ACC112 (cell line): Measurements from ENCODE around the gene CD44.

ENCODE experiments used
- H2AFZ ChIP-seq: fragments of 200-600 bp; sonication (generic); one replicate; pipeline ENCODE4 v1.6.0; 2017; ENCODE audit warnings: antibody characterized with exemption, low read length; ENCODE audit not compliant: unreplicated experiment
- H3K27ac ChIP-seq: fragments of 200-600 bp; sonication (generic); 2 replicates; pipeline ENCODE4 v1.5.1; 2014; ENCODE audit warnings: low read depth, mild to moderate bottlenecking, antibody characterized with exemption, low read length, moderate library complexity
- H3K27me3 ChIP-seq: fragments of 200-600 bp; sonication (generic); 2 replicates; pipeline ENCODE4 v1.6.1; 2014; ENCODE audit warnings: mild to moderate bottlenecking, antibody characterized with exemption, low read length, moderate library complexity, mixed read lengths; ENCODE audit not compliant: insufficient read depth
- H3K36me3 ChIP-seq: fragments of 200-600 bp; sonication (generic); 2 replicates; pipeline ENCODE4 v1.6.1; 2016; ENCODE audit warnings: mild to moderate bottlenecking, antibody characterized with exemption, low read length, moderate library complexity, mixed read lengths; ENCODE audit not compliant: insufficient read depth
- H3K4me1 ChIP-seq: fragments of 200-600 bp; sonication (generic); one replicate; pipeline ENCODE4 v1.6.1; 2016; ENCODE audit warnings: low read length, mixed read lengths; ENCODE audit not compliant: insufficient read depth, unreplicated experiment, control insufficient read depth
- H3K4me3 ChIP-seq: fragments of 200-600 bp; sonication (generic); 2 replicates; pipeline ENCODE4 v1.5.1; 2014; ENCODE audit warnings: mild to moderate bottlenecking, low read depth, low read length
- H3K79me2 ChIP-seq: fragments of 200-600 bp; sonication (generic); one replicate; pipeline ENCODE4 v1.6.0; 2016; ENCODE audit warnings: low read length; ENCODE audit not compliant: control insufficient read depth, unreplicated experiment, insufficient read depth

The CD44 gene

DNA sequence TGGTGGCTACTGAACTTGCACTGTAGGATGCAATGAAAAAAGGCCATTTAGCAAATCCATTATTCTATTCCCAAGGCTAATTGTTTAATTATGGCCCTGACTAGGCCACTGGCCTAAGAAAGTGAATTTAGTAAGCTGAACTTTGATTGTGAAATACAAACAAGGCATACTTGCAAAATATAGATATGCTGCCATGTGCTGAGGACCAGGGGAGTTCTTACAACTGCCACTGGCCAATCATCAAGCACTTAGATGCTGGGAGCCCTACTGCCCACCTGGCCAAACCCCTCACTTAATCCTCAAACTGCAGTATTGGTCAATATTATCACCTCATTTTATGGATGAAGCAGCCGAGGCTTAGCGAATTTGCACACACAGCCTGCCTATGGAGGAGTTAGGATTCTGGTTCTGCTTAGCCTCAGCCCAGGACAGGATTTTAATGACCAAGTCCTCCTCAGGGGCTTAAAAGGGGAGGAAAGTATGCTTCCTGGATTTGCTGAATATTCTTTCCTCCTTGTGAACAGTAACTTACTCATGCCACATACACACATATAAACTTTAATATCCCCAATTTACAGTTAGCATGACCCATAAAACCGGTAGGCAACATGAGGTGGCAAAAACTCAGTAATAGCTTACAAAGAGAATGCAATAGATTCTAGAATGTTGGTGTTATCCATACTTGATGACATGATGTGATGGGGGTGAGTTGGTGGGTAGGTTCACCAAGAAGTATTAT, 39.3 kb downstream of the CD44 start:
- no peaks in the 10 kb centered on the region for H3K27me3 ChIP-seq
- H3K4me1 ChIP-seq, result peaks cover 70% of the 10 kb centered on the region
- H3K27ac ChIP-seq, result peak overlapping the region; percentile 75
- peaks cover 86% of the 10 kb centered on the region for H3K79me2 ChIP-seq
- no peak overlapping the region for H3K4me3 ChIP-seq
- H3K36me3 ChIP-seq, result peaks cover 48% of the 10 kb centered on the region
- H2AFZ ChIP-seq, result no peak overlapping the region

DNA sequence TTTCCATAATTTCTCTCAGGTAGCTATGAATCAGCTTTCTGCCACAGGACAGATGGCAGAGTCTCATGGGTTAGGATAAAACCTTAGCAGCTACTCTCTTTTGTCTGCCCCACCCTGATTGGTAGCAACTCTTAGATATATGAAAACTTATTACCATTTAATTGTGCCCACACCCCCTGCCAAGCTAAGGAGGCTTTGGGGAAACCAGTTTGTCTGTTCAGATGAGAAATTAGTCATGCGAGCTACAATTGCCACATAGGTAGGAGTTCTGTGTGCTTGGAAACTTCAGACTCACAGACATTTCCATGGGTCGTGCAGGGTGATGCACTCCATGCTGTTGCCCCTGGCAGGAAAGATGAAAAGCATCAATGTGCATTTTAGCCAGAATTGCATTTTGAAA, 39.9 kb downstream of the CD44 start:
- Histone ChIP-seq H3K79me2 (peaks cover 85% of the 10 kb centered on the region), H3K36me3 (peaks cover 51% of the 10 kb centered on the region), H3K4me3 (no peak overlapping the region), H3K4me1 (peaks cover 63% of the 10 kb centered on the region), H3K27ac (peak overlapping the region; percentile 75), H2AFZ (no peak overlapping the region), H3K27me3 (no peaks in the 10 kb centered on the region)

DNA sequence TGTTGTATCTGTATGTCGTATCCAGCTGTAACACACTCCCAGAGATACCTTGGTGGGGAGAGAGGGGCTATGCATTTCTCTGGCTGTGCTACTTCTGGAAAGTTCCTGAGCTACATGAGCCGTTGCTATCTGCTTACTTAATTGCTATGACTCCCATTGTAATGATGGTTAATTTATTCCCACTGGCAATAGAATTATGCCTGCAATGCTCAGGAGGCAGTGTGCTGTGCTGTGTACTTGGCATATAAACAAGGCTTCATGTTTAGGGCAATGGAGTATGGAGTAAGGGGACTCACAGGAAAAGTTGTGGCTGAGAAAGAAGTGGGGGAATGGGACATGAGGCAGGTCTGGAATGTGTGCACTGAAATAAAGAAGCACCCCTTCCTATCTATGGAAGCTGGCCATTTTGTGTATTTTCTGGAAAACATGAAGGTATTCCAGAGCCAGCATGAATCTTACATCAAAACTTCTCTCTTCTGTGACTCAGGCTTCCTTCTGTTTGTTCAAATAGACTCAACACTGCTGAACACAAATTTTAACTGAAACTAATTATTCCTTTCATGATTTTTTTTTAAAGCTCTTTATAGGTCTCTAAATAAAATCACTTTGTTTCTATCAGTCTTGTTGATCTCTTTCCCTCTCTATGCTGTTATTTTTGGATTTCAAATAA, 40.6 kb downstream of the CD44 start:
- H3K79me2 ChIP-seq, result peaks cover 83% of the 10 kb centered on the region
- H3K4me1 ChIP-seq, result peaks cover 56% of the 10 kb centered on the region
- H3K36me3 ChIP-seq, result peaks cover 56% of the 10 kb centered on the region
- H3K27ac ChIP-seq, result peak overlapping the region; percentile 75
- no peaks in the 10 kb centered on the region for H3K27me3 ChIP-seq
- no peak overlapping the region for H2AFZ ChIP-seq
- peak overlapping the region; percentile 22; the same call in 1 of the 2 replicates for H3K4me3 ChIP-seq

GRCh38 chr11:35180317-35181233, 41.6 kb downstream of the CD44 start:
- Histone ChIP-seq H3K27me3 (no peaks in the 10 kb centered on the region), H3K79me2 (peaks cover 82% of the 10 kb centered on the region), H3K4me1 (peaks cover 51% of the 10 kb centered on the region), H3K4me3 (peak overlapping the region; percentile 22; the same call in 1 of the 2 replicates), H3K27ac (peak overlapping the region; percentile 75), H3K36me3 (peaks cover 61% of the 10 kb centered on the region), H2AFZ (no peak overlapping the region)

DNA sequence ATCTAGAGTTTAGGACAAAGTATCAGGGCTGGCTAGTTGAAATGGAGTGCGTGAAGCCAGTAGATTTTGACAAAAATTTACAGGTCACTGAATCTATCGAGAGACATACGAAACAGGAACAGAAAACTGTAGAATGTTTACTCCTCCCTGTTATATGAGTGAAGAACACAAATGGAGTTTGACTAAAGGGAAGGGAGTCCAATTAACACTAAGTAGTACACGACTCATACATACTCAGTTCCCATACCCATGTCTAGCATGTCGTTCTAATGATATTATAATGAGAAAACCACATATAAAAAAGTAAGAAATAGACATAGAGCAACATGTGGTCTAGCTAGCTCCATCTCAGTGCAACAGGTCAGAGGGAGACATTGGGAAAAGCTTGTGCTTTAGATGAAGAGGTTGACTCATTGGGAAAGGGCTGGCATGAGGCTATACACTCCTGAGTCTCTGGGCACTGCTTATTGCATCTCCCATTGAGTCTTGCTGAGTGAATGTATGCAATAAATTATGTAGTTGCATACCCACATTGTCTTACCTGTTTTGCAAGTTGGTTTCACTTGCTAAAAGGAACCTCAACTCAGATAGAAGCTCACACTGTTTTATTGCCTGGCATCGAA, 43.5 kb downstream of the CD44 start:
- Histone ChIP-seq H3K4me3 (no peak overlapping the region), H3K27me3 (no peaks in the 10 kb centered on the region), H3K4me1 (peaks cover 48% of the 10 kb centered on the region), H2AFZ (no peak overlapping the region), H3K27ac (no peak overlapping the region), H3K79me2 (peaks cover 76% of the 10 kb centered on the region), H3K36me3 (peaks cover 63% of the 10 kb centered on the region)

- H3K27me3 ChIP-seq, result no peaks in the 10 kb centered on the region
- peaks cover 62% of the 10 kb centered on the region for H3K36me3 ChIP-seq
- H3K27ac ChIP-seq, result peak overlapping the region; percentile 29; the same call in 1 of the 2 replicates
- H3K79me2 ChIP-seq, result peaks cover 75% of the 10 kb centered on the region
- peaks cover 38% of the 10 kb centered on the region for H3K4me1 ChIP-seq
- H3K4me3 ChIP-seq, result no peak overlapping the region
- H2AFZ ChIP-seq, result no peak overlapping the region
These were observed 44.5 kb downstream of the CD44 start for GRCh38 chr11:35183326-35183925.

- no peaks in the 10 kb centered on the region for H3K27me3 ChIP-seq
- no peak overlapping the region for H3K4me3 ChIP-seq
- H3K36me3 ChIP-seq, result peaks cover 73% of the 10 kb centered on the region
- no peak overlapping the region for H2AFZ ChIP-seq
- H3K4me1 ChIP-seq, result peaks cover 19% of the 10 kb centered on the region
- H3K79me2 ChIP-seq, result peaks cover 70% of the 10 kb centered on the region
- H3K27ac ChIP-seq, result peak overlapping the region; percentile 2; the same call in 1 of the 2 replicates
These were observed 46.7 kb downstream of the CD44 start for GRCh38 chr11:35185696-35186095.

DNA sequence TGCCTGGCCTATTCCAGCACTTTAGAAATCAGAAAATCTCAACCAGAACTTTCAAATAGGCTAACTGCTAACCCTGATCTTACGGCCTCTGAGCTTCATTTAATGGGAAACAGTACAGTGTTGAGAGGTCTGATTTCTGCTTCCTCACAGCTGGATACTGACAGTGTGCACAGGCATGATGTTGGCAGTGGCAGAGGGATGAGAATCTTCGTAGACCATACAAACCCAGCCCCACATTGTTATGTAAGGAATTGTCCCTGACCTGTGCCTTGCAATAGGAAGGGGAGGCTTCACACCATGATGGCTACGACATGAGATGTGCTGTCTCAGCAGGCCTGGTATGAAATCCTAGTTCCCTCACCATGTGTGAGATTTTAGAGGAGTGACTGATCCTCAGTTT, 49.0 kb downstream of the CD44 start:
- no peak overlapping the region for H2AFZ ChIP-seq
- peaks cover 33% of the 10 kb centered on the region for H3K4me1 ChIP-seq
- H3K4me3 ChIP-seq, result no peak overlapping the region
- H3K27ac ChIP-seq, result no peak overlapping the region
- peaks cover 75% of the 10 kb centered on the region for H3K79me2 ChIP-seq
- H3K36me3 ChIP-seq, result peaks cover 69% of the 10 kb centered on the region
- no peaks in the 10 kb centered on the region for H3K27me3 ChIP-seq

DNA sequence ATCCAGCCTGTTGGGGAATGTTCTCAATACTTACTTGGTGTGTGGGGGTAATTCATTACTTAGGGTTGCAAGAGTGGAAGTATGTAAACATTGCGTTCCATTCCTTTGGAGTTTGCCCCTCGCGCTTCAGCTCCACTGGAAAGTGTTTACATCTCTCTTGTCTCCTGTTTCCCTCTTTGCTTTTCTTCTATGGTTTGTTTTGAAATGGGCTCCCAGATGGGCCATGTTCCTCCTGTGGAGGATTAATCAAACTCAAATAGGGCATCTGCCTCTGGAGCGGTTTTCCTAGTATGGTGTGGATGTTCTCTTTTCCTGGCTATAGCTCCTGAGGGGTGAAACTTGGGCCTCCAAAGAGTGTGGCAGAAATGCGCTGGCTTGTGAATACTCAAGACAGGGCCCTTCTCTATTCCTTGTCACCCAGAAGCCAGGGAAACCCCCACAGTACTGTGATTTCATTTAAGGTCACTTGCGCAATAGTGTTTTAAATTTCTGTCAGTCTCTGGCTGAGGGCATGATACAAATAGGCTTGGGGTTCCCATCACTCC, 51.9 kb downstream of the CD44 start:
- Histone ChIP-seq H3K27me3 (no peaks in the 10 kb centered on the region), H3K36me3 (peaks cover 80% of the 10 kb centered on the region), H3K4me1 (peaks cover 25% of the 10 kb centered on the region), H3K27ac (peak overlapping the region; percentile 42), H2AFZ (no peak overlapping the region), H3K79me2 (peaks cover 81% of the 10 kb centered on the region), H3K4me3 (no peak overlapping the region)
